ENCODE measurements around the gene SMAD5. TPM values are rescaled to one million over a fixed set of nuclear protein-coding genes. Genes with fewer than 3 reads are reported as not detected.

SMAD5 gene
- total RNA-seq, 4 donors from 2014 or later: 25.6 to 50.1 (median 32.0) TPM

- Histone ChIP-seq H3K27ac (no peak overlapping the region), H3K36me3 (no peaks in the 10 kb centered on the region), H3K4me3 (no peak overlapping the region), H3K4me1 (peaks cover 71 to 90% of the 10 kb centered on the region in 2 donors), H3K27me3 (no peaks in the 10 kb centered on the region), H3K9me3 (no peaks in the 10 kb centered on the region)
- TF ChIP-seq POLR2A (IDR thresholded peaks at IDR 0.05) (no peak), CTCF (IDR thresholded peaks at IDR 0.05 in 4 of 5, conservative IDR thresholded peaks at IDR 0.05 in 1 of 5) (no peak)
- in situ Hi-C loops (cut with MboI; ENCODE audit: low sequenced_read_pairs in 4 of 4) (no loop called here), intact Hi-C loops (cut with DNase I; ENCODE audit: low total_unique reads) (no loop called here)
- DNase-seq (no peak), ATAC-seq (no peak)
These were observed 10.7 kb downstream of the SMAD5 start for GRCh38 chr5:136143312-136143711.

- Histone ChIP-seq H3K4me3 (no peak overlapping the region), H3K4me1 (peaks cover 72 to 88% of the 10 kb centered on the region in 2 donors), H3K36me3 (no peaks in the 10 kb centered on the region), H3K27ac (no peak overlapping the region), H3K9me3 (no peaks in the 10 kb centered on the region), H3K27me3 (no peaks in the 10 kb centered on the region)
- intact Hi-C loops (cut with DNase I; ENCODE audit: low total_unique reads): no loop called here
- TF ChIP-seq POLR2A (IDR thresholded peaks at IDR 0.05) (no peak), CTCF (IDR thresholded peaks at IDR 0.05 in 4 of 5, conservative IDR thresholded peaks at IDR 0.05 in 1 of 5) (no peak)
- DNase-seq (no peak), ATAC-seq (no peak)
- in situ Hi-C loops (cut with MboI; ENCODE audit: low sequenced_read_pairs in 4 of 4): no loop called here
These were observed 11.1 kb downstream of the SMAD5 start for GRCh38 chr5:136143763-136144162.

GRCh38 chr5:136145030-136145429, 12.4 kb downstream of the SMAD5 start:
- Histone ChIP-seq H3K9me3 (no peaks in the 10 kb centered on the region), H3K27ac (no peak overlapping the region), H3K27me3 (no peaks in the 10 kb centered on the region), H3K4me3 (no peak overlapping the region), H3K4me1 (peaks cover 79 to 89% of the 10 kb centered on the region in 2 donors), H3K36me3 (no peaks in the 10 kb centered on the region)
- intact Hi-C loops (cut with DNase I; ENCODE audit: low total_unique reads): no loop called here
- in situ Hi-C loops (cut with MboI; ENCODE audit: low sequenced_read_pairs in 4 of 4): no loop called here
- DNase-seq (no peak), ATAC-seq (no peak)
- no peak for TF ChIP-seq CTCF (IDR thresholded peaks at IDR 0.05 in 4 of 5, conservative IDR thresholded peaks at IDR 0.05 in 1 of 5)
- TF ChIP-seq POLR2A (IDR thresholded peaks at IDR 0.05): no peak

- intact Hi-C loops (cut with DNase I; ENCODE audit: low total_unique reads) (no loop called here), in situ Hi-C loops (cut with MboI; ENCODE audit: low sequenced_read_pairs in 4 of 4) (no loop called here)
- H3K27ac ChIP-seq: no peak overlapping the region
- H3K36me3 ChIP-seq: no peaks in the 10 kb centered on the region
- ATAC-seq: no peak
- H3K27me3 ChIP-seq: no peaks in the 10 kb centered on the region
- no peak overlapping the region for H3K4me3 ChIP-seq
- TF ChIP-seq CTCF (IDR thresholded peaks at IDR 0.05 in 4 of 5, conservative IDR thresholded peaks at IDR 0.05 in 1 of 5): no peak
- TF ChIP-seq POLR2A (IDR thresholded peaks at IDR 0.05): no peak
- H3K4me1 ChIP-seq: peaks cover 74 to 81% of the 10 kb centered on the region in 2 donors
- H3K9me3 ChIP-seq: no peaks in the 10 kb centered on the region
- no peak for DNase-seq
These were observed 13.6 kb downstream of the SMAD5 start for GRCh38 chr5:136146201-136146600.

- H3K36me3 ChIP-seq: no peaks in the 10 kb centered on the region
- DNase-seq: no peak
- H3K4me3 ChIP-seq: no peak overlapping the region
- H3K9me3 ChIP-seq: no peaks in the 10 kb centered on the region
- in situ Hi-C loops (cut with MboI; ENCODE audit: low sequenced_read_pairs in 4 of 4) (no loop called here), intact Hi-C loops (cut with DNase I; ENCODE audit: low total_unique reads) (no loop called here)
- TF ChIP-seq POLR2A (IDR thresholded peaks at IDR 0.05): no peak
- TF ChIP-seq CTCF (IDR thresholded peaks at IDR 0.05 in 4 of 5, conservative IDR thresholded peaks at IDR 0.05 in 1 of 5): no peak
- H3K27me3 ChIP-seq: no peaks in the 10 kb centered on the region
- H3K4me1 ChIP-seq: peaks cover 63 to 72% of the 10 kb centered on the region in 2 donors
- no peak for ATAC-seq
- no peak overlapping the region for H3K27ac ChIP-seq
These were observed 15.0 kb downstream of the SMAD5 start for GRCh38 chr5:136147632-136148031.
